Muscle of arm (tissue), 12 donors: Measurements from ENCODE around the gene CHD1. TPM values are rescaled to one million over a fixed set of nuclear protein-coding genes. Genes with fewer than 3 reads are reported as not detected.
A peak's percentile ranks its signal among the peaks of the same experiment; 100 is the strongest.

Experiments used
- DNase-seq: peaks from one replicate; pipeline ENCODE4 v3.0.0-alpha.2; 2013
- polyA plus RNA-seq, 12 donors: library from polyadenylated mRNA; unstranded; fragments of 120-200 nt; gene quantifications; one replicate each; pipeline ENCODE4 v1.2.1, GENCODE V29; 2013; ENCODE audit not compliant: insufficient read length in 12 of 12

The CHD1 gene
- polyA plus RNA-seq, 12 donors = 23.0 to 81.1 (median 37.8) TPM; not detected in 1

GRCh38 chr5:98905857-98906688, 22.7 kb downstream of the CHD1 start:
- DNase-seq = peak; percentile 46

GRCh38 chr5:98904780-98905179, 24.0 kb downstream of the CHD1 start:
- DNase-seq = no peak

GRCh38 chr5:98902733-98903132, 26.1 kb downstream of the CHD1 start:
- no peak for DNase-seq

GRCh38 chr5:98899456-98899855, 29.4 kb downstream of the CHD1 start:
- no peak for DNase-seq

- no peak for DNase-seq
These were observed 30.1 kb downstream of the CHD1 start for GRCh38 chr5:98898743-98899142.

GRCh38 chr5:98891591-98891990, 37.2 kb downstream of the CHD1 start:
- DNase-seq = no peak

GRCh38 chr5:98880598-98880997, 48.2 kb downstream of the CHD1 start:
- no peak for DNase-seq

- DNase-seq = no peak
These were observed 48.7 kb downstream of the CHD1 start for GRCh38 chr5:98880151-98880550.

- DNase-seq = no peak
These were observed 51.2 kb downstream of the CHD1 start for GRCh38 chr5:98877600-98877999.

- DNase-seq = no peak
These were observed 56.1 kb downstream of the CHD1 start for GRCh38 chr5:98872674-98873073.

- no peak for DNase-seq
These were observed 63.1 kb downstream of the CHD1 start for GRCh38 chr5:98865690-98866089.

GRCh38 chr5:98847054-98847453, 81.8 kb downstream of the CHD1 start:
- no peak for DNase-seq

- DNase-seq = no peak
These were observed 82.3 kb downstream of the CHD1 start for GRCh38 chr5:98846520-98846919.

- DNase-seq = no peak
These were observed 82.9 kb downstream of the CHD1 start for GRCh38 chr5:98845878-98846277.

GRCh38 chr5:98844865-98845264, 83.9 kb downstream of the CHD1 start:
- no peak for DNase-seq

GRCh38 chr5:98843481-98843880, 85.3 kb downstream of the CHD1 start:
- no peak for DNase-seq

- DNase-seq = no peak
These were observed 87.9 kb downstream of the CHD1 start for GRCh38 chr5:98840946-98841345.

- DNase-seq = peak; percentile 7
These were observed 89.1 kb downstream of the CHD1 start for GRCh38 chr5:98839469-98840383.

- no peak for DNase-seq
These were observed 92.6 kb downstream of the CHD1 start for GRCh38 chr5:98836175-98836574.

GRCh38 chr5:98827588-98828284, 101.1 kb downstream of the CHD1 start:
- DNase-seq = no peak

- peak; percentile 45 for DNase-seq
These were observed 101.6 kb downstream of the CHD1 start for GRCh38 chr5:98827161-98827560.
